Neural progenitor cell (in vitro differentiated cells): ENCODE measurements around the gene MGP.

ENCODE experiments used
- EZH2phosphoT487 ChIP-seq: fragments of 200-600 bp; sonication (generic); IDR thresholded peaks from 2 replicates; pipeline ENCODE4 v1.6.1; 2017; ENCODE audit warnings: antibody characterized with exemption
- TF ChIP-seq, protein P1 (sequence below): fragments of 200-600 bp; sonication (generic); IDR thresholded peaks from 2 replicates; pipeline ENCODE4 v1.5.1; 2017; ENCODE audit warnings: antibody characterized with exemption, mild to moderate bottlenecking

DNA sequence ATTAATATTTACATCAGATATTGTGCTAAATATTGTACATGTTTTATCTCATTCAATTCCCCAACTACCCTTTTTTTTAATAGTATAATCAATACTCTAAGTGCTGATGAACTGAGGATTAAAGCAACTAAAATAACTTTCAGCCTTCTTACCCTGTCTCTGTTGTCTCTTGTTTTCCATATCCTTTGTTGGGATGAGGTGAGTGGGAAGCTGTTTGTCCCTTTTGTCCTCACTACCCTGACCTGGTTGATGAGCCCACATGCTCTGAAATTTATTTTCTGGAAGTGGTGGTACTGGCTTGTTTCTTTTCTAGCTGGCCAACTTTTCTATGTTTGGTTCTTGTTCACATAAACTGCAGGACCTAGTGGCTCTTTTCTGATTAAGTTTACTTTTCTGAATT, 32.8 kb downstream of the MGP start:
- TF ChIP-seq, protein P1, sequence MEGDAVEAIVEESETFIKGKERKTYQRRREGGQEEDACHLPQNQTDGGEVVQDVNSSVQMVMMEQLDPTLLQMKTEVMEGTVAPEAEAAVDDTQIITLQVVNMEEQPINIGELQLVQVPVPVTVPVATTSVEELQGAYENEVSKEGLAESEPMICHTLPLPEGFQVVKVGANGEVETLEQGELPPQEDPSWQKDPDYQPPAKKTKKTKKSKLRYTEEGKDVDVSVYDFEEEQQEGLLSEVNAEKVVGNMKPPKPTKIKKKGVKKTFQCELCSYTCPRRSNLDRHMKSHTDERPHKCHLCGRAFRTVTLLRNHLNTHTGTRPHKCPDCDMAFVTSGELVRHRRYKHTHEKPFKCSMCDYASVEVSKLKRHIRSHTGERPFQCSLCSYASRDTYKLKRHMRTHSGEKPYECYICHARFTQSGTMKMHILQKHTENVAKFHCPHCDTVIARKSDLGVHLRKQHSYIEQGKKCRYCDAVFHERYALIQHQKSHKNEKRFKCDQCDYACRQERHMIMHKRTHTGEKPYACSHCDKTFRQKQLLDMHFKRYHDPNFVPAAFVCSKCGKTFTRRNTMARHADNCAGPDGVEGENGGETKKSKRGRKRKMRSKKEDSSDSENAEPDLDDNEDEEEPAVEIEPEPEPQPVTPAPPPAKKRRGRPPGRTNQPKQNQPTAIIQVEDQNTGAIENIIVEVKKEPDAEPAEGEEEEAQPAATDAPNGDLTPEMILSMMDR: no peak
- no peak for TF ChIP-seq EZH2phosphoT487
